Astrocyte (in vitro differentiated cells and primary cell): Measurements from ENCODE around the gene CAND2. TPM values are rescaled to one million over a fixed set of nuclear protein-coding genes. Genes with fewer than 3 reads are reported as not detected.

Source experiments
- DNase-seq: peaks from one replicate; pipeline ENCODE4 v3.0.0-alpha.2; 2010; ENCODE audit warnings: low read depth
- FAIRE-seq: peaks from 2 replicates; lab custom pipeline; 2011; peaks lifted over from hg19 to GRCh38; lab: Jason Lieb, UNC
- H2AFZ ChIP-seq: 2 replicates; pipeline ENCODE4 v1.6.0; 2012; ENCODE audit warnings: low read depth, low read length, inconsistent platforms
- H3K27ac ChIP-seq: 2 replicates; pipeline ENCODE4 v1.5.1; 2011; ENCODE audit warnings: low read depth, low read length, inconsistent platforms
- H3K27me3 ChIP-seq: 2 replicates; pipeline ENCODE4 v1.6.0; 2011; ENCODE audit warnings: low read length, inconsistent platforms; ENCODE audit not compliant: insufficient read depth
- H3K36me3 ChIP-seq: 2 replicates; pipeline ENCODE4 v1.5.1; 2011; ENCODE audit warnings: low read length, inconsistent platforms; ENCODE audit not compliant: insufficient read depth
- H3K4me1 ChIP-seq: 2 replicates; pipeline ENCODE4 v1.5.1; 2011; ENCODE audit warnings: low read length, inconsistent platforms; ENCODE audit not compliant: insufficient read depth
- H3K4me2 ChIP-seq: 2 replicates; pipeline ENCODE4 v1.6.0; 2012; ENCODE audit warnings: low read length, inconsistent platforms
- H3K4me3 ChIP-seq: 2 replicates; pipeline ENCODE4 v1.5.1; 2011; ENCODE audit warnings: low read depth, mild to moderate bottlenecking, low read length, inconsistent platforms; ENCODE audit not compliant: insufficient read depth
- H3K79me2 ChIP-seq: 2 replicates; pipeline ENCODE4 v1.6.0; 2012; ENCODE audit warnings: mild to moderate bottlenecking, low read length, inconsistent platforms; ENCODE audit not compliant: insufficient read depth
- H3K9ac ChIP-seq: 2 replicates; pipeline ENCODE4 v1.6.0; 2012; ENCODE audit warnings: mild to moderate bottlenecking, low read length, inconsistent platforms
- H3K9me3 ChIP-seq: 2 replicates; pipeline ENCODE4 v1.5.1; 2012; ENCODE audit warnings: low read depth, mild to moderate bottlenecking, low read length, inconsistent platforms; ENCODE audit not compliant: insufficient read depth
- H4K20me1 ChIP-seq: 2 replicates; pipeline ENCODE4 v1.6.0; 2012; ENCODE audit warnings: low read length, inconsistent platforms; ENCODE audit not compliant: insufficient read depth
- H3K27ac Mint-ChIP-seq: one replicate; pipeline ENCODE4 v1.8.0; 2021; ENCODE audit warnings: mild to moderate bottlenecking, mixed read lengths; ENCODE audit not compliant: unreplicated experiment
- H3K27me3 Mint-ChIP-seq: one replicate; pipeline ENCODE4 v1.8.0; 2021; ENCODE audit warnings: low read depth, mixed read lengths; ENCODE audit not compliant: unreplicated experiment
- H3K36me3 Mint-ChIP-seq: one replicate; pipeline ENCODE4 v1.8.0; 2021; ENCODE audit warnings: low read depth, mixed read lengths; ENCODE audit not compliant: unreplicated experiment
- H3K4me1 Mint-ChIP-seq: one replicate; pipeline ENCODE4 v1.8.0; 2021; ENCODE audit warnings: low read depth, mixed read lengths; ENCODE audit not compliant: unreplicated experiment
- H3K4me3 Mint-ChIP-seq: one replicate; pipeline ENCODE4 v1.8.0; 2021; ENCODE audit warnings: mild to moderate bottlenecking, moderate library complexity, mixed read lengths; ENCODE audit not compliant: unreplicated experiment
- H3K9me3 Mint-ChIP-seq: one replicate; pipeline ENCODE4 v1.8.0; 2021; ENCODE audit warnings: mild to moderate bottlenecking, mixed read lengths; ENCODE audit not compliant: unreplicated experiment
- CTCF ChIP-seq: IDR thresholded peaks from 2 replicates; pipeline ENCODE4 v1.5.1; 2011; ENCODE audit warnings: low read depth, mild to moderate bottlenecking, inconsistent platforms, low read length, moderate library complexity; ENCODE audit not compliant: insufficient read depth
- EZH2 ChIP-seq: IDR thresholded peaks from 2 replicates; pipeline ENCODE4 v1.6.1; 2012; ENCODE audit warnings: mild to moderate bottlenecking, low read length, inconsistent platforms; ENCODE audit not compliant: insufficient read depth
- total RNA-seq: library from RNA; stranded (reverse); gene quantifications from 2 replicates; pipeline ENCODE4 v1.2.1, GENCODE V29; 2021

CAND2 gene
- total RNA-seq, 1 donor from 2014 or later = 4.6 TPM

GRCh38 chr3:12752102-12752501, 44.4 kb upstream of the CAND2 start:
- peaks cover 6% of the 10 kb centered on the region for H3K27me3 Mint-ChIP-seq
- Histone ChIP-seq H3K9me3 (no peaks in the 10 kb centered on the region), H4K20me1 (no peaks in the 10 kb centered on the region), H3K9ac (no peak overlapping the region), H3K36me3 (no peaks in the 10 kb centered on the region), H3K4me3 (no peak overlapping the region), H2AFZ (no peak overlapping the region), H3K27me3 (no peaks in the 10 kb centered on the region), H3K79me2 (no peaks in the 10 kb centered on the region), H3K4me1 (peaks cover 12% of the 10 kb centered on the region), H3K4me2 (no peak overlapping the region), H3K27ac (no peak overlapping the region)
- no peaks in the 10 kb centered on the region for H3K9me3 Mint-ChIP-seq
- no peaks in the 10 kb centered on the region for H3K36me3 Mint-ChIP-seq
- no peak overlapping the region for H3K4me3 Mint-ChIP-seq
- TF ChIP-seq EZH2 (no peak), CTCF (no peak)
- DNase-seq (no peak), FAIRE-seq (no peak)
- peak overlapping the region; percentile 82 for H3K27ac Mint-ChIP-seq
- peaks cover 16% of the 10 kb centered on the region for H3K4me1 Mint-ChIP-seq

GRCh38 chr3:12752809-12753208, 43.7 kb upstream of the CAND2 start:
- H3K36me3 Mint-ChIP-seq = no peaks in the 10 kb centered on the region
- no peak overlapping the region for H3K27ac Mint-ChIP-seq
- H3K27ac ChIP-seq = no peak overlapping the region

More at GRCh38 chr3:12752809-12753208, 43.7 kb upstream of the CAND2 start:
- peaks cover 14% of the 10 kb centered on the region for H3K4me1 ChIP-seq
- H3K4me2 ChIP-seq = no peak overlapping the region
- no peak overlapping the region for H2AFZ ChIP-seq
- TF ChIP-seq EZH2 = no peak
- TF ChIP-seq CTCF = no peak
- no peak overlapping the region for H3K4me3 Mint-ChIP-seq
- H3K9me3 Mint-ChIP-seq = no peaks in the 10 kb centered on the region
- no peaks in the 10 kb centered on the region for H4K20me1 ChIP-seq
- no peaks in the 10 kb centered on the region for H3K36me3 ChIP-seq
- DNase-seq (no peak), FAIRE-seq (no peak)
- H3K4me1 Mint-ChIP-seq = peaks cover 16% of the 10 kb centered on the region
- H3K27me3 ChIP-seq = no peaks in the 10 kb centered on the region
- no peaks in the 10 kb centered on the region for H3K9me3 ChIP-seq
- H3K27me3 Mint-ChIP-seq = peaks cover 6% of the 10 kb centered on the region
- H3K79me2 ChIP-seq = no peaks in the 10 kb centered on the region
- no peak overlapping the region for H3K9ac ChIP-seq
- no peak overlapping the region for H3K4me3 ChIP-seq
